ENCODE results near the gene NARS2. TPM values are rescaled to one million over a fixed set of nuclear protein-coding genes. Genes with fewer than 3 reads are reported as not detected.

The NARS2 gene
- total RNA-seq, 1 donor from 2014 or later = 25.5 TPM

GRCh38 chr11:78499971-78500370 is 74.7 kb downstream of the NARS2 start:
- Histone ChIP-seq H3K27me3 (ENCODE audit: control insufficient read depth, insufficient read depth, low read length) (no peaks in the 10 kb centered on the region), H3K36me3 (ENCODE audit: control insufficient read depth, insufficient read depth, low read length) (no peaks in the 10 kb centered on the region), H3K4me3 (ENCODE audit: low read depth, low read length) (no peak overlapping the region)
- DNase-seq (ENCODE audit: low read depth) = no peak
- TF ChIP-seq CTCF (IDR thresholded peaks at IDR 0.05; ENCODE audit: insufficient read depth, low read length, poor library complexity, severe bottlenecking) = no peak

GRCh38 chr11:78497293-78497692 is 77.4 kb downstream of the NARS2 start:
- TF ChIP-seq CTCF (IDR thresholded peaks at IDR 0.05; ENCODE audit: insufficient read depth, low read length, poor library complexity, severe bottlenecking) = no peak
- no peaks in the 10 kb centered on the region for H3K36me3 ChIP-seq (ENCODE audit: control insufficient read depth, insufficient read depth, low read length)
- DNase-seq (ENCODE audit: low read depth) = no peak
- no peaks in the 10 kb centered on the region for H3K27me3 ChIP-seq (ENCODE audit: control insufficient read depth, insufficient read depth, low read length)
- H3K4me3 ChIP-seq (ENCODE audit: low read depth, low read length) = no peak overlapping the region

- H3K36me3 ChIP-seq (ENCODE audit: control insufficient read depth, insufficient read depth, low read length) = no peaks in the 10 kb centered on the region
- TF ChIP-seq CTCF (IDR thresholded peaks at IDR 0.05; ENCODE audit: insufficient read depth, low read length, poor library complexity, severe bottlenecking) = no peak
- H3K27me3 ChIP-seq (ENCODE audit: control insufficient read depth, insufficient read depth, low read length) = no peaks in the 10 kb centered on the region
- H3K4me3 ChIP-seq (ENCODE audit: low read depth, low read length) = no peak overlapping the region
- DNase-seq (ENCODE audit: low read depth) = no peak
These were observed 81.2 kb downstream of the NARS2 start for GRCh38 chr11:78493413-78493975.

GRCh38 chr11:78492973-78493372 is 81.7 kb downstream of the NARS2 start:
- DNase-seq (ENCODE audit: low read depth) = no peak
- H3K4me3 ChIP-seq (ENCODE audit: low read depth, low read length) = no peak overlapping the region
- H3K27me3 ChIP-seq (ENCODE audit: control insufficient read depth, insufficient read depth, low read length) = no peaks in the 10 kb centered on the region
- no peak for TF ChIP-seq CTCF (IDR thresholded peaks at IDR 0.05; ENCODE audit: insufficient read depth, low read length, poor library complexity, severe bottlenecking)
- H3K36me3 ChIP-seq (ENCODE audit: control insufficient read depth, insufficient read depth, low read length) = no peaks in the 10 kb centered on the region

- no peaks in the 10 kb centered on the region for H3K36me3 ChIP-seq (ENCODE audit: control insufficient read depth, insufficient read depth, low read length)
- H3K4me3 ChIP-seq (ENCODE audit: low read depth, low read length) = no peak overlapping the region
- DNase-seq (ENCODE audit: low read depth) = no peak
- H3K27me3 ChIP-seq (ENCODE audit: control insufficient read depth, insufficient read depth, low read length) = no peaks in the 10 kb centered on the region
- TF ChIP-seq CTCF (IDR thresholded peaks at IDR 0.05; ENCODE audit: insufficient read depth, low read length, poor library complexity, severe bottlenecking) = no peak
These were observed 85.5 kb downstream of the NARS2 start for GRCh38 chr11:78489184-78489583.

GRCh38 chr11:78478536-78478935 is 96.1 kb downstream of the NARS2 start:
- no peaks in the 10 kb centered on the region for H3K27me3 ChIP-seq (ENCODE audit: control insufficient read depth, insufficient read depth, low read length)
- no peak overlapping the region for H3K4me3 ChIP-seq (ENCODE audit: low read depth, low read length)
- DNase-seq (ENCODE audit: low read depth) = no peak
- no peak for TF ChIP-seq CTCF (IDR thresholded peaks at IDR 0.05; ENCODE audit: insufficient read depth, low read length, poor library complexity, severe bottlenecking)
- H3K36me3 ChIP-seq (ENCODE audit: control insufficient read depth, insufficient read depth, low read length) = no peaks in the 10 kb centered on the region

All from kidney epithelial cell (primary cell).